Activated CD8-positive, alpha-beta memory T cell treated with anti-CD3 and anti-CD28 coated beads, Interleukin-2, amount 50 U/mL, for 1 hour (primary cell): ENCODE results near the gene CC2D1A.
"Not testable (repeated sequence)": the region's sequence is repeated elsewhere in the genome, so short reads cannot be mapped to it uniquely, and the experiment has no call there.

Experiments used
- DNase-seq: peaks from one replicate; pipeline ENCODE4 v3.0.0-alpha.2; 2020; ENCODE audit errors: extremely low read depth

The CC2D1A gene

DNA sequence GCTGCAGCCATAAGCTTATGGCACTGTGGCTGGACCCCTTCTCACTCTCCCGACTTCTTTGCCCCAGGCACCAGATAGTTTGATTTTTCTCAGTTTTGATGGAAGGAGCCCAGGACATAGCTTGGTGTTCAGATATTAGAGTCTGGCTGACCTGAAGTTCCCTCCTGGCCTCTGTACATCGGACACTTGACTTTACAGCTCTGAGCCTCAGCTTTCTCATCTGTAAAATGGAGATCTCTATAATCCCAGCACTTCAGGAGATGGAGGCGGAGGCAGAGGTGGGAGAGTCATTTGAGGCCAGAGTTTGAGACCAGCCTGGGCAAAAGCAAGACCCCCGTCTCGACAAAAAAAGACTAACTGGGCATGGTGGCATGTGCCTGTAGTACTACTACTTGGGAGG is 909 bp downstream of the CC2D1A start:
- no peak for DNase-seq

DNA sequence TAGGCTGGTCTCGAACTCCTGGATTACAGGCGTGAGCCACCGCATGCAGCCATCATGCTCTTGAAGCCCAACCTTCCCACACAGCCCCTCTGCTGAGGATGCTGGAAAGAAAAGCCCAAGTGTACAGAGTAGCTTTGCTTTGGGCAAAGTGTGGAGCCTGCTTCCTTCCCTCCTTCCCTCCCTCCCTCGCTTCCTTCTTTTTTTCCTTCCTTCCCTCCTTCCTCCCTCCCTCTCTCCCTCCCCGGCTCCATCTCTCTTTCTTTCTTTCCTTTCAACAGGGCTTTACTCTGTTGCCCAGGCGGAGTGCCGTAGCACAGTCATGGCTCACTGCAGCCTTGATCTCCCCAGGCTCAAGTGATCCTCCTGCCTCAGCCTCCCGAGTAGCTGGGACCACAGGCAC is 2.7 kb downstream of the CC2D1A start:
- DNase-seq, result no peak

DNA sequence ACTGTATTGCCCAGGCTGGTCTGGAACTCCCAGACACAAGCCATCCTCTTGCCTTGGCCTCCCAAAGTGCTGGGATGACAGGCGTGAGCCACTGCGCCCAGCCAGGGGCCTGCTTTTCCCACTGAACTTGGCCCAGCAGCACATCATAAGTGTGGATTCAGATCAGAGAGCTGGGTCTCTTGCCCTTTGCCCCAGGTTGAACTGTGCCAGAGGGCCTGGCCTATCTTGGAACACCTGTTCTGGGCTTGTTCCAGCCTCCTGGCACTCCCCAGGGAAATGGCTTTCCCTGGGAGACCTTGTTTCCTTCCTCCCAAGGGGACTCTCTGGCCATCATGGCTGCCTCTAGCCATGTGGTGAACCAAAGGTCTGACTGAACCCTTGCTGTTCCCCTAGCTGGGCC is 3.4 kb downstream of the CC2D1A start:
- no peak for DNase-seq

DNA sequence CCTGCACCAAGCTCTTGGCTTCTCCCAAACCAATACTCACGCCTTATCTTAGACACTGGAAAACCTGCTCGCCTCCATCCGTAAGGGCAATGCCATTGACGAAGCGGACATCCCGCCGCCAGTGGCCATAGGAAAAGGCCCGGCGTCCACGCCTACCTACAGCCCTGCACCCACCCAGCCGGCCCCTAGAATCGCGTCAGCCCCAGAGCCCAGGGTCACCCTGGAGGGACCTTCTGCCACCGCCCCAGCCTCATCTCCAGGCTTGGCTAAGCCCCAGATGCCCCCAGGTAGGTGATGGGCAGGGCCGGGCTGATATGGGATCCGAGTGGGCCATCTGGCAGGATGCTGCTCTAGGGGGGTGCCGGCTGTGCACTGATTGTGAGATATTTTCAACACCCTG is 7.4 kb downstream of the CC2D1A start:
- no peak for DNase-seq

DNA sequence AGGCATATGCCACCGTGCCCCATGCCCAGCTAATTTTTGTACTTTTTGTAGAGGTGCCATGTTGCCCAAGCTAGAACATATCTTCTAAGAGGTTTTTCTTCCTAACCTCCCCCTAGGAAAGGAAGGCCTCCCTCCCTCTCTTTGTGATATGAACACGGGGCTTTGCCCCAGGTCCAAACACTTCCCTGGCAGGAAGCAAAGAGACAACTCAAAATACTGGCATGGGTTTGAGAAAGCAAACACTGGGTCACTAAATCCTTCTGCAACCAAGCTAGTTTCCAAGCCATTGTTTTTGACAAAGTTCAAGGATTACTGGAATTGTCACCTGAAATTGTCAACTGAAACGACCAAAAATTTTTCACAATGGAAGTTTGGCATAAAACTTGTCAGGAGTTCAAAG is 8.8 kb downstream of the CC2D1A start:
- no peak for DNase-seq

DNA sequence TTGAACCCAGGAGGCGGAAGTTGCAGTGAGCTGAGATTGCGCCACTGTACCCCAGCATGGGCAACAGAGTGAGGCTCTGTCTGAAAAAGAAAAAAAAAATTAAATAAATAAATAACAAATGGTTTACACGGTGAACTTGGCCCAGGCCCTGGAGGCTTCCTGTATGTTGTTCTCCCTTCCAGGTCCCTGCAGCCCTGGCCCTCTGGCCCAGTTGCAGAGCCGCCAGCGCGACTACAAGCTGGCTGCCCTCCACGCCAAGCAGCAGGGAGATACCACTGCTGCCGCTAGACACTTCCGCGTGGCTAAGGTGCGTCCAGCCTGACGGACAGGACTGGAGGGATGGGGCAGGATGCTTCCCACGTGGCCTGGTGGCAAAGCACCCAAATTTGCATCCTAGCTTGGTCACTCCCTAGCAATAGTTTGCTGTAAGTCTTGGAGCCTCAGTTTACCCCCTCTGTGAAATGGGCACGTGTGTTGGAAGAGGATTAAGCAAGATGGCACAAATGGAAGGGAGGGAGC is 11.9 kb downstream of the CC2D1A start:
- DNase-seq, result no peak

DNA sequence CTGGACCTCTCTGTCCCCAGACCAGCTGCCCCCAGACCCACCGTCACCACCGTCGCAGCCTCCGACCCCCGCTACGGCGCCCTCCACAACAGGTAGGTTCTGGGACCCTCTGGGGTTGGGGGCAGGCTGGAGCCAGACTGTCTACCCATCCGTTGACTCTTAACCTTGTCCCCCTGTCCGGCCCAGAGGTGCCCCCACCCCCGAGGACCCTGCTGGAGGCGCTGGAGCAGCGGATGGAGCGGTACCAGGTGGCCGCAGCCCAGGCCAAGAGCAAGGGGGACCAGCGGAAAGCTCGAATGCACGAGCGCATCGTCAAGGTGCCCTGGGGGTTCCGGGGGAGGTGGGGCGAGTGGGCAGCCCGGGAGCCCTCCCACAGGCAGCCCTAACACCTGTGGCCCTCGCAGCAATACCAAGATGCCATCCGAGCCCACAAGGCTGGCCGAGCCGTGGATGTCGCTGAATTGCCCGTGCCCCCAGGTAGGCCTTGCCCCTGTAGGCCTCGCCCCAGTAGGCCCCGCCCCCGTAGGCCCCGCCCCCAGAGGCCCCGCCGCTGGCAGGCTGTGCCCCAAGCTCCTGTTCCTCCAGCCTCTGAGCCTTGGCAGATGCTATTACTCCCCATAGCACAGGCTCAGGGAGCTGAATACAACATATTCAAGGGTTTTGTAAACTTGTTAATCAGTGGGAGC is 12.9 kb downstream of the CC2D1A start:
- no peak for DNase-seq

DNA sequence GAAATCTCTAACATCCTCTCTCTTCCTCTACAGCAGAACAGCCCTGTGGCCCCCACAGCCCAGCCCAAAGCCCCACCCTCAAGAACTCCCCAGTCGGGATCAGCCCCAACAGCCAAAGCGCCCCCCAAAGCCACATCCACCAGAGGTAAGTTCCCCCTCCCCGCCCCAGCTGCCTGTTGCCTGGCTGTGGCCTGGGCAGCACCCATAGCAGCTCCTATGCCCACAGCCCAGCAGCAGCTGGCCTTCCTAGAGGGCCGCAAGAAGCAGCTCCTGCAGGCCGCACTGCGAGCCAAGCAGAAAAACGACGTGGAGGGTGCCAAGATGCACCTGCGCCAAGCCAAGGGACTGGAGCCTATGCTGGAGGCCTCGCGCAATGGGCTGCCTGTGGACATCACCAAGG is 14.5 kb downstream of the CC2D1A start:
- DNase-seq, result no peak

DNA sequence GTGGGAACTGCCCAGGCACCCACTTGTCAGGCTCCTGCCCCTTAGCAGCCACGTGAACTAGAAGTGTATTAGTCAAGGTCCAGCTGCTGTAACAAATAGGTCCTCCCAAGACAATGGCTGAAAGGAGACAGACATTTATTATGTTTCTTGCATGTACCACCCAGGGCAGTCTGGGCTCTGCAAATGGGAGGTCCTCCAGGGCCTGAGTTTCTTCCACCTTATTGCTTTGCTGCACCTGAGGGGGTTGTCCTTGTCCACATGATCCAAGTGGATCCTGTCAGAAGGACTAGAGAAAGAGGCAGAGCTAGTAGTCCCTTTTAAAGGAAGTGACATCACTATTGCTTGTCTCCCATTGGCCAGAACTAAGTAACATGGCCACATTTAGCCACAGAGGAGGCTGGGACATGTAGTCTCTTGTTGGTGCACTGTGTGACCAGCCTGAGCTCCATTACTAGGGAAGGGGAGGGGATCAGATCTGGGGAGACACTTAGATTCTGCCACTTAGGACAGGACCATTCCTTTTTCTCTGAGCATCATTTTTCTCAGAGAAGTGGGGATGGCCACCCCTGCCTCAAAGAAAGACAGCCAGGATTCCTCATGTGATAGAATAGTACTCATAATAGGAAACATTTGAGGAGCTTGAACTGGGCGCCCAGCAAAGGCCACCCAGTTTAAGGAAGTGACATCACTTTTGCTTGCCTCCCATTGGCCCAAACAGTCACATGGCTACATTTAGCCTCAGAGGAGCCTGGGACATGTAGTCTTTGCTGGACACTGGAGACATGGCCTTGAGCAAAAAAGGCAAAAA is 15.1 kb downstream of the CC2D1A start:
- no peak for DNase-seq

DNA sequence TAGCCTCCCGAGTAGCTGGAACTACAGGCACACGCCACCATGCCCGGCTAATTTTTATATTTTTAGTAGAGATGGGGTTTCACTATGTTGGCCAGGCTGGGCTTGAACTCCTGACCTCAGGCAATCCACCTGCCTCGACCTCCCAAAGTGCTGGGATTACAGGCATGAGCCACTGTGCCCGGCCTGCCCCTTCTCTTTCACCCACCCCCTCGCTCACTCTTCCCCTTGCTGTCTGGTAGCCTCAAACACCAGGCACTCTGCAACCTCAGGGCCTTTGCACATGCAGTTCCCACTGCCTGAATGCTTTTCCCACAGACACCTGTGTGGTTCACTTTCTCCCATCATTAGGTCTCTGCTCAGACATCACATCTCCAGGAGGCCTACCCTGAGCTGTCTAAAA is 16.1 kb downstream of the CC2D1A start:
- DNase-seq, result not testable (repeated sequence)

DNA sequence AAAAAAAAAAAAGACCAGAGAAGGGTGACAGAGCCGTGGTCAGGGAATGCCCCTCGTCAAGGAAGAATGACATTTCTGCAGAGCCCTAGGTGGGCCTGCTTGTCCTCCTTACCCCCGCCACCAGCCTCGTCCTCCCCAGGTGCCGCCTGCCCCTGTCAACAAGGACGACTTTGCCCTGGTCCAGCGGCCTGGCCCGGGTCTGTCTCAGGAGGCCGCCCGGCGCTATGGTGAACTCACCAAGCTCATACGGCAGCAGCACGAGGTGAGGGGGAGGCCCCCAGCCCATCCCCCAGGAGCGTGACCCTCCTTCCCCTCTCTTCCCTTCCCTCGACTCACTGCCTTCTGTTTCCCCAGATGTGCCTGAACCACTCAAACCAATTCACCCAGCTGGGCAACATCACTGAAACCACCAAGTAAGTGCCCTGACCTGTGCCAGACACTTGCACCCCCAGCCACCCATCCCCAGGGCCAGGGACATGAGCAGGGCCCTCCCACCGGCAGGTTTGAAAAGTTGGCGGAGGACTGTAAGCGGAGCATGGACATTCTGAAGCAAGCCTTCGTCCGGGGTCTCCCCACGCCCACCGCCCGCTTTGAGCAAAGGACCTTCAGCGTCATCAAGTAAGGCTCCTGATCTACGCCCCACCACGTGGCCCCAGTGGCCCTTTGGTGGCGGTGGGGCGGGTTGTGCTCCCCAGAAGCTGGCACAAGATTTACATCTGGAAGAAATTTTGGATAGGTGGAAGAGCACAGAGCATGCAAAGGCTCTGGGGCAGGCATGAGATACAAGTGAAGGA is 17.4 kb downstream of the CC2D1A start:
- DNase-seq, result no peak

DNA sequence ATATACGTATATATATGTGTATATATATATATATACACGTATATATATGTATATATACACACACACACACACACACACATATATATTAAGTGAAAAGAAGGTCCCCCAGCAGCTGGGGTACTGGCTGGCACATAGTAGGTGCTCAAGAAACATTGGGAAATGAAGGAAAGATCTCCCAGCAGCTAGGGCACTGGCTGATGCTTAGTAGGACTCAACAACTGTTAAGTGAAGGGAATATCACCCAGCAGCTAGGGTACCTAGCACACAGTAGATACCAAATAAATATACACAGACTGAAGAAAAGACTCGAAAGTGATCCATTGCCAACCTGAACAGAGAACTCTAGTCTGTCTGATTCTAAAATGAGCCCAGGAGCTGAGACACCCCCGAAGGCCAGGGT is 20.0 kb downstream of the CC2D1A start:
- no peak for DNase-seq

DNA sequence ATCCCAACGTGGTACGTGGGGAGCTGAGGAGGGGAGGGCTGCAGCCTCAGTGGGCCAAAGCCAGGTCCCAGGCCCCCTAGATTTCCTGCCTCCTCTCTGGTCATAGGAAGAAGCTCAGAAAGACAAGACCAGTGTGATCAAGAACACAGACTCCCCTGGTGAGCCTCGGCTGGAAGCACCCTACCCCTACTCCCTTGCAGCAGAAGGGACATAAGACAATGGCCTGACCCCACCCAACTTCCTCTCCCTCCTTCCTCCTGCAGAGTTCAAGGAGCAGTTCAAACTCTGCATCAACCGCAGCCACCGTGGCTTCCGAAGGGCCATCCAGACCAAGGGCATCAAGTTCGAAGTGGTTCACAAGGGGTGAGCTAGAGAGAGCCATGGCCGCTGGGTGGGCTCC is 20.7 kb downstream of the CC2D1A start:
- no peak for DNase-seq

DNA sequence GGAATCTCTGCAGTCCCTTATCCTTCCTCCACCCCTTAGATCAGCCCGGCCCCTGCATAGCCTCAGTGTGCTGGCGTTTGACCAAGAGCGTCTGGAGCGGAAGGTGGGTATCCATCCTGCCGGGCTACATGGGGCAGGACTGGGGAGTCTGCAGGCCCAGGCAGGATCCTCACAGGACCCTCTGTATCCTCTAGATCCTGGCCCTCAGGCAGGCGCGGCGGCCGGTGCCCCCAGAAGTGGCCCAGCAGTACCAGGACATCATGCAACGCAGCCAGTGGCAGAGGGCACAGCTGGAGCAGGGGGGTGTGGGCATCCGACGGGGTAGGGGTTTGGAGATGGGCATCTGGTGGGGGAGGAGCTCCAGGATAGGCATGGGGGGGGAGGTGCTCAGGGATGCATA is 23.3 kb downstream of the CC2D1A start:
- no peak for DNase-seq

DNA sequence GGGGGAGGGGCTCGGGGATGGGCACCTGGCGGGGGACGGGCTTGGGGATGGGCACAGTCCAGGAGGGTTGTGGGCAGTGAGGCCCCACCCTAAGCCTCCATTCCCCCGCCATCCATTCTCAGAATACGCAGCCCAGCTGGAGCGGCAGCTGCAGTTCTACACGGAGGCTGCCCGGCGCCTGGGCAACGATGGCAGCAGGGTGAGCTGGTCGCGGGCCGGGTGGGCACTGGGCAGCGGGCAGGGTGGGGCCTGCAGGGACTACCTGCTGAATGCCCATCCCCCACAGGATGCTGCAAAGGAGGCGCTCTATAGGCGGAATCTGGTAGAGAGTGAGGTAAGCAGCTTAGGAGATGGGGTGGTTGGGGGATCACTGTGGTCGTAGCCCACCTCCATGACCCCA is 24.0 kb downstream of the CC2D1A start:
- DNase-seq, result no peak

DNA sequence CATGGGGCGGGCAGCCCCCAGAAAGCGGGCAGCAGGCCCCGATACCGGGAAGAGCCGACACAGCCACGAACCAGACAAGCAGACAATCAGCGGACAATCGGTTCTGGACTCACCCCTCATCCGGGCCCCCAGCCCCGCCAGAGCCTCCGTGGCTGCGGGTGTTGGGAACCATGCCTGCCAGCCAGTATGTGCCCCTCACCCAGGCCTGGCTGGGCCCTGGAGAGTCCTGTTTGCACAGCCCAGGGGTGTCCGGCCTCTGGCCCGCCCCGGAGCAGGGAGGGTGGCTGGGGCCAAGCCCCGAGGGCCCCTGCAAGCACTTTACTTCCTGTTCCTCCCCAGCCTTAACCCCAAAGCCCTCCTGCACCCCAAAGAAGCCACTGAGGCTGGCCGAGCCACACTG is 24.4 kb downstream of the CC2D1A start:
- DNase-seq, result no peak

DNA sequence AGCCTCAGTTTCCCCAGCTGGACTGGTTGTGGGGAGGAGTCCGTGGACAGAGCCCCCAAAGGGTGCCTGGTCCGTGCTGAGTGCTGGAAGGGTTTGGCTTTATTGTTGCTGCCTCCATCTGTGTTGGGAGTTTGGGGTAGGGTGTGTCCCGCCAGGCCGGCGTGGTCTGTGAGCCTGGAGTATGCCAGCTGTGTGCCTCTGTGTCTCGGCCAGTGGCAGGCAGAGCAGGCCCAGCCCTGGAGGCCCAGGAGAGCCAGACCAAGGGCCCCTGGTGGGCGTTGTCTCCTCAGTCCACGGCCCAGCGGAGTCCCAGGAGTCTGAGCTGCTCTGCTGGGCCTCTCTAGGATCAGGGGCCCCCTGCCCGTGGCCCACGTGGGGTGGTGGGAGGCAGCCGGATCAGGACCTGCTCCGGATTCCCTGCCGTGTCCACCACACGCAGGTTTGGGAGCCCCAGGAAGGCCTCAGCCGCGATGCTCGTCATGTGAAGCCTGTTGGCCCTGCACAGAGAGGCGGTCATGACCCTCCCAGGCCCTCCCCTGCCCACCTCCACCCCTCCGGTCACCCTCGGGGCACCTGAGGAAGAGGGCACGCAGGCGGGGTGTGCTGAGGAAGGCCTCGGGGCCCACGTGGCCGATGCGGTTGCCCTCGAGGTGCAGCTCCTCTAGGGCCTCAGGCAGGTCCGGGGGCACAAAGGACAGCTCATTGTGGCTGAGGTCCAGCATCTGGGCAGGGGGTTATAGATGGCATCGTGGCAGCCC is 25.6 kb downstream of the CC2D1A start:
- no peak for DNase-seq

DNA sequence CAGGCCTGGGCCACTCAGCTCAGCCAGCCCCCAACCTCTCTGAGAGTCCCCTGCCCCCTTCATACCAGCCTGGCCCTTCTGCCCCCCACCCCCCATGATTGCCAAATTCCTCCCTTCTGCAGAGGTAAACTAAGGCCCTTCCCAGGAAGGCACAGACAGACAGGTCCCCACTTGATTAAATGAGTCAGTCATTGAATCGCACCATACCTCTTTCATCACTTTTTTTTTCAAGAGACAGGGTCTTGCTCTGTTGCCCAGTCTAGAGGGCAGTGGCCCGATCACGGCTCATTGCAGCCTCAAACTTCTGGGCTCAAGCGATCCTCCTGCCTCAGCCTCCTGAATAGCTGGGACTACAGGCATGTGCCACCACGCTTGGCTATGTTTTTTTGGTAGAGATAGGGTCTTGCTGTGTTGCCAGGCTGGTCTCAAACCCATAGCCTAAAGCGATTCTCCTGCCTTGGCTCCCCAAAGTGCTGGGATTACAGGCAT is 26.2 kb downstream of the CC2D1A start:
- DNase-seq, result no peak

DNA sequence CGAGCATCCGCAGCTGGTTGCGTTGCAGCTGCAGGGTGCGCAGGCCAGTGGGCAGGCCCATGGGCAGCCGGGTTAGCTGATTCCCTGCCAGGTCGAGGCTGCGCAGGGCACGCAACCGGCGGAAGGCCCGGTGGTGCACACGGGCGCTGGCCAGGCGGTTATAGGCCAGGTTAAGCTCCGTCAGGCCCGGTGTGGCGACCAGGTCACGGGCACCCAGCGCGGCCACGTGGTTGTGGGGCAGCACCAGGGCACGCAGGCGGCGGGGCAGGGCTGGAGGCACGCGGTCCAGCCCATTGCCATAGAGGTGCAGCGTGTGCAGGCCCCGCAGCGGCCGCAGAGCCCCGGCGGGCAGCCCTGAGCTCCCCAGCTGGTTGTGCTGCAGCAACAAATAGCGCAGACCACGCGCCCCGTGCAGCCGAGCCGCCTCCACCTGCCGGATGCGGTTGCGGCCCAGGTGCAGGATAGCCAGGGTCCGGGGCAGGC is 27.0 kb downstream of the CC2D1A start:
- DNase-seq, result no peak

DNA sequence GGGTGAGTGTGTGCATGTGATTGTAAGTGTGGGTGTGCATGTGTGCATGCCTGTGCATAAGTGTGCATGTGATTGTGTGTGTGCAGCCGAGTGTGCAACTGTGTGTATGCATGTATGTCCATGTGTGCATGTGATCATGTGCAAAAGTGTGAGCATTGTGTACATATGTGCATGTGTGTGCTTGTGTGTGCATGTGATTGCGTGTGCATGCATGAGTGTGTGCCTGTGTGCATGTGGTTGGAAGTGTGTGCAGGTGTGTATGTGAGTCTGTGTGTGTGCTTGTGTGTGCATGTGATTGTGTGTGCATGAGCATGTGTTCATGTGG is 28.7 kb downstream of the CC2D1A start:
- no peak for DNase-seq

DNA sequence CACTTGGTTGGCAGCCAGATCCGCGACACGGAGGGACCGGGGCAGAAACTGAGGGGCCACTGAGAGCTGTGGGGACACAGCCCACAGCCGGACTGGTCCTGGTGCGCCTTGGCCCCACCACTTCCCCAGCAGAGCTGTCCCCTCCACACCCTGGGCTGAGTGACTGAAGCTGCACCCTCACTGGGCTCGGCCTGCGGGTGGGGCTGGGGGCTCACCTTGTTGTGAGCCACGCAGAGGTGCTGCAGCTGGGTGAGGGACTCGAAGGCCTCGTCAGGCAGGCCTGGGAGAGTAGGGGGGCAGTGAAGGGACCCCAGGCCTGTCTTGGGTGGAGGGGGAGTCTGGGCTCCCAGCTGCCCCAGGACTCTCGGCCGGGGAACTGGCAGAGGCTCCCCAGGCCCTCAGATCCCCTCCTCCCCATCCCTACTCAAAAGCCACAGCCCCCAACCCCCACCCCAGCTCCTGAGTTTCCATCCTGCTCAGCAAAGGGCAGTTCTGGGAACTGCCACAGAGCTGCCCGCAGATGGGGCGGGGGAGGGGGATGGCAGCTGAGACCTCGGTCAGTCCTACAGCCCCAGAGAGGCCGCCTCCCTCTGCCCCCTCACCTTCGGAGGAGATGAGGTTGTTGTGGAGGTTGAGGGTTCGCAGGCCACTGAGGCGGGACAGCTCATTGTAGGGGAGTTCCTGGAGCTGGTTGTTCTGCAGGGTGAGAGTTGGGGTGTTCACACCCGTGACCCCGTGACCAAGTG is 29.9 kb downstream of the CC2D1A start:
- no peak for DNase-seq
